Measurements from ENCODE around the gene ATG12.
A peak's percentile ranks its signal among the peaks of the same experiment; 100 is the strongest.

The ATG12 gene

DNA sequence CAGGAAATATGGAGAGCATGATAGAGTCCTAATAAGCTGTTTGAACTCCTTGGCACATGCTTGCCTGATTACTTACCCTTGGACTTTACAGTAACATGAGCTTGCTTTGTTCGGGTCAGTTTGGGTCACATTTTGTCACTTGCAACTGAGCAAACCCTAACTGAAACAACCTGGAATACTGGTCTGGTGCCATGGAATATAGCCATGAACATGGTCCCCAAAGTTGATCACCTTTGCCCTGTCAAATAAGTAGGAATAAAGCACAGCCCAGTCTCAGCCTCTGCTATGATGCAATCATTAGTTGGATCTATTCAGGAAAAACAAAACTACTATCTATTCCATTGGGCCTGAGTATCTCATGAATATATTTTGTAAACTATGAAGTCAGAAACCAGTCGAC, 43.1 kb downstream of the ATG12 start:
- DNase-seq (ENCODE audit: low read depth): peak; percentile 56
- TF ChIP-seq, protein P1, sequence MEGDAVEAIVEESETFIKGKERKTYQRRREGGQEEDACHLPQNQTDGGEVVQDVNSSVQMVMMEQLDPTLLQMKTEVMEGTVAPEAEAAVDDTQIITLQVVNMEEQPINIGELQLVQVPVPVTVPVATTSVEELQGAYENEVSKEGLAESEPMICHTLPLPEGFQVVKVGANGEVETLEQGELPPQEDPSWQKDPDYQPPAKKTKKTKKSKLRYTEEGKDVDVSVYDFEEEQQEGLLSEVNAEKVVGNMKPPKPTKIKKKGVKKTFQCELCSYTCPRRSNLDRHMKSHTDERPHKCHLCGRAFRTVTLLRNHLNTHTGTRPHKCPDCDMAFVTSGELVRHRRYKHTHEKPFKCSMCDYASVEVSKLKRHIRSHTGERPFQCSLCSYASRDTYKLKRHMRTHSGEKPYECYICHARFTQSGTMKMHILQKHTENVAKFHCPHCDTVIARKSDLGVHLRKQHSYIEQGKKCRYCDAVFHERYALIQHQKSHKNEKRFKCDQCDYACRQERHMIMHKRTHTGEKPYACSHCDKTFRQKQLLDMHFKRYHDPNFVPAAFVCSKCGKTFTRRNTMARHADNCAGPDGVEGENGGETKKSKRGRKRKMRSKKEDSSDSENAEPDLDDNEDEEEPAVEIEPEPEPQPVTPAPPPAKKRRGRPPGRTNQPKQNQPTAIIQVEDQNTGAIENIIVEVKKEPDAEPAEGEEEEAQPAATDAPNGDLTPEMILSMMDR (IDR thresholded peaks at IDR 0.05; ENCODE audit: control insufficient read depth, extremely low read depth, insufficient read depth): no peak
- no peak overlapping the region for H3K4me3 ChIP-seq (ENCODE audit: low read depth, low read length)

DNA sequence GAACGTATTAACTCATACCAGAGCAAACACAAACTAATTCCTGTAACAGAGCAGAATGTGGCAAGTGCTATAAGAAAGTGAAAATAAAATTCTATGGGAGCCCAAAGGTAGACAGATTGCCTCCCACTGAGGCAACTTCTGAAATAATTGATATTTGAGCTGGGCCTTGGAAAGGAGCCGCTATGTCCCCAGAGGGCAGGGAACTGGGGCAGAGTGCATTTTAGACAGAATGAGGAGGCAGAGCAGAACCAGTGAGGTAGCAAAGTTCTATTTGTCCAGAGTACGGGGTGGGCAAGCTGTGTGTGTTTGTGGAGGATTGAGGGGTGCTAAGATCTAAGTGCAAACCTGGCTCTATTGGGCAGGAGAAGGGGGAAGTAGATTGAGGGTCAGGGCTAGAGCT, 44.7 kb downstream of the ATG12 start:
- TF ChIP-seq, protein P1 (IDR thresholded peaks at IDR 0.05; ENCODE audit: control insufficient read depth, extremely low read depth, insufficient read depth): no peak
- no peak for DNase-seq (ENCODE audit: low read depth)

GRCh38 chr5:115795700-115796099, 45.7 kb downstream of the ATG12 start:
- TF ChIP-seq, protein P1 (IDR thresholded peaks at IDR 0.05; ENCODE audit: control insufficient read depth, extremely low read depth, insufficient read depth): no peak
- DNase-seq (ENCODE audit: low read depth): no peak
- H3K4me3 ChIP-seq (ENCODE audit: low read depth, low read length): no peak overlapping the region

More for the DNA sequence above, 44.7 kb downstream of the ATG12 start:
- H3K4me3 ChIP-seq (ENCODE audit: low read depth, low read length): no peak overlapping the region

- TF ChIP-seq, protein P1 (IDR thresholded peaks at IDR 0.05; ENCODE audit: control insufficient read depth, extremely low read depth, insufficient read depth): no peak
- H3K4me3 ChIP-seq (ENCODE audit: low read depth, low read length): no peak overlapping the region
- no peak for DNase-seq (ENCODE audit: low read depth)
These were observed 52.9 kb downstream of the ATG12 start for GRCh38 chr5:115788440-115788839.

GRCh38 chr5:115787426-115787825, 53.9 kb downstream of the ATG12 start:
- H3K4me3 ChIP-seq (ENCODE audit: low read depth, low read length): no peak overlapping the region
- DNase-seq (ENCODE audit: low read depth): no peak
- TF ChIP-seq, protein P1 (IDR thresholded peaks at IDR 0.05; ENCODE audit: control insufficient read depth, extremely low read depth, insufficient read depth): no peak

GRCh38 chr5:115785381-115786065, 55.8 kb downstream of the ATG12 start:
- H3K4me3 ChIP-seq (ENCODE audit: low read depth, low read length): no peak overlapping the region
- no peak for DNase-seq (ENCODE audit: low read depth)
- TF ChIP-seq, protein P1 (IDR thresholded peaks at IDR 0.05; ENCODE audit: control insufficient read depth, extremely low read depth, insufficient read depth): no peak

GRCh38 chr5:115778417-115778816, 62.9 kb downstream of the ATG12 start:
- no peak overlapping the region for H3K4me3 ChIP-seq (ENCODE audit: low read depth, low read length)
- TF ChIP-seq, protein P1 (IDR thresholded peaks at IDR 0.05; ENCODE audit: control insufficient read depth, extremely low read depth, insufficient read depth): no peak
- DNase-seq (ENCODE audit: low read depth): no peak

Measured in LNCaP clone FGC (cell line).